Motor neuron (in vitro differentiated cells): Measurements from ENCODE around the gene PEAK1. TPM values are rescaled to one million over a fixed set of nuclear protein-coding genes. Genes with fewer than 3 reads are reported as not detected.

Source experiments
- total RNA-seq, 8 experiments: library from RNA; unstranded; fragments of 300-600 nt; gene quantifications; 2 replicates each; pipeline versions ENCODE4 v1.2.3 to v1.2.4, GENCODE V29; 2022

Gene PEAK1
- total RNA-seq, 8 experiments from 2014 or later = 8.9 to 87.5 (median 12.2) TPM

Other genes with a start within 250 kb of the PEAK1 start
- gene HMG20A, start 784 bp upstream of the PEAK1 start, total RNA-seq = 10 to 100 TPM; 29.0 to 82.3 (median 37.6) TPM
- gene LINGO1, start 212.8 kb upstream of the PEAK1 start, total RNA-seq = 10 to 100 TPM in 5 of 8 experiments, 1 to 10 TPM in 3; 1.6 to 78.0 (median 26.6) TPM